Measurements from ENCODE around the gene TTC38.
"Not testable (repeated sequence)": the region's sequence is repeated elsewhere in the genome, so short reads cannot be mapped to it uniquely, and the experiment has no call there.

GRCh38 chr22:46265627-46266026 is 2.2 kb upstream of the TTC38 start:
- TF ChIP-seq POLR2AphosphoS5 (IDR thresholded peaks at IDR 0.05); TAF1 (IDR thresholded peaks at IDR 0.05; ENCODE audit: low read depth); CTCF (IDR thresholded peaks at IDR 0.05; ENCODE audit: poor library complexity, severe bottlenecking); REST (IDR thresholded peaks at IDR 0.05; ENCODE audit: borderline replicate concordance); EZH2 (IDR thresholded peaks at IDR 0.05; ENCODE audit: borderline replicate concordance, insufficient read depth, low read length, poor library complexity, severe bottlenecking); RAD21 (conservative IDR thresholded peaks at IDR 0.05): not testable (repeated sequence)

All from neural cell (in vitro differentiated cells).